Measurements from ENCODE around the gene SLC12A5. TPM values are rescaled to one million over a fixed set of nuclear protein-coding genes. Genes with fewer than 3 reads are reported as not detected.

The SLC12A5 gene
- total and polyA plus RNA-seq, 9 of the 15 experiments (the other 6 are each of a cell fraction or from before 2014, with no cell fraction given) = 0.36 to 7.5 (median 2.1) TPM

- TF ChIP-seq TRIM24 (IDR thresholded peaks at IDR 0.05) (no peak), GTF2A2 (tag; IDR thresholded peaks at IDR 0.05) (no peak), MAFG (tag; conservative IDR thresholded peaks at IDR 0.05) (no peak), CBX5 (IDR thresholded peaks at IDR 0.05; ENCODE audit: borderline replicate concordance, low read depth) (no peak), PRDM10 (IDR thresholded peaks at IDR 0.05; ENCODE audit: partially characterized antibody) (peak; percentile 21), ILF3 (IDR thresholded peaks at IDR 0.05; ENCODE audit: borderline replicate concordance) (no peak), ZNF175 (CRISPR knock-in tag; IDR thresholded peaks at IDR 0.05; ENCODE audit: low read depth) (no peak), PHB (CRISPR knock-in tag; IDR thresholded peaks at IDR 0.05) (no peak), ZNF133 (CRISPR knock-in tag; IDR thresholded peaks at IDR 0.05) (no peak), MCM3 (IDR thresholded peaks at IDR 0.05) (no peak), STAT5A (IDR thresholded peaks at IDR 0.05; ENCODE audit: borderline replicate concordance, low read length) (no peak), ZNF263 (CRISPR knock-in tag; IDR thresholded peaks at IDR 0.05; ENCODE audit: borderline replicate concordance) (peak; percentile 83), KLF1 (tag; IDR thresholded peaks at IDR 0.05) (no peak), PTBP1 (IDR thresholded peaks at IDR 0.05; ENCODE audit: low read depth, low read length) (no peak), SRSF7 (optimal IDR thresholded peaks at IDR 0.05; ENCODE audit: low read depth, low read length) (no peak), ARID1B (IDR thresholded peaks at IDR 0.05) (no peak), STAG1 (CRISPR knock-in tag; IDR thresholded peaks at IDR 0.05; ENCODE audit: borderline replicate concordance) (peak; percentile 33; the same call in 1 of the 2 replicates), NCOA4 (IDR thresholded peaks at IDR 0.05; ENCODE audit: partially characterized antibody) (no peak), ZNF77 (CRISPR knock-in tag; IDR thresholded peaks at IDR 0.05) (no peak), NRF1 (conservative IDR thresholded peaks at IDR 0.05 in 1 of 2, IDR thresholded peaks at IDR 0.05 in 1 of 2) (peak; percentile 31 to 44; a peak in 3 of 4 replicates), GMEB1 (CRISPR knock-in tag; IDR thresholded peaks at IDR 0.05) (no peak), LCOR (CRISPR knock-in tag; IDR thresholded peaks at IDR 0.05) (no peak), ZFP91 (CRISPR knock-in tag; IDR thresholded peaks at IDR 0.05) (no peak), TCF7L2 (IDR thresholded peaks at IDR 0.05; ENCODE audit: low read depth, low read length) (no peak), GABPB1 (CRISPR knock-in tag; IDR thresholded peaks at IDR 0.05) (peak; percentile 22; the same call in 1 of the 2 replicates)
Observed at GRCh38 chr20:46013829-46014516, 15.0 kb upstream of the SLC12A5 start (continued).

Measured in K562 (cell line).